ENCODE measurements around the gene PPBP.

- no peak for TF ChIP-seq FOXJ3 (CRISPR knock-in tag; IDR thresholded peaks at IDR 0.05)
- TF ChIP-seq ZBTB33 (IDR thresholded peaks at IDR 0.05; ENCODE audit: borderline replicate concordance, low read depth): no peak
- TF ChIP-seq POLR2AphosphoS5 (IDR thresholded peaks at IDR 0.05; ENCODE audit: low read depth, low read length): no peak
- no peak for TF ChIP-seq CTCF (IDR thresholded peaks at IDR 0.05)
- TF ChIP-seq, protein P1, sequence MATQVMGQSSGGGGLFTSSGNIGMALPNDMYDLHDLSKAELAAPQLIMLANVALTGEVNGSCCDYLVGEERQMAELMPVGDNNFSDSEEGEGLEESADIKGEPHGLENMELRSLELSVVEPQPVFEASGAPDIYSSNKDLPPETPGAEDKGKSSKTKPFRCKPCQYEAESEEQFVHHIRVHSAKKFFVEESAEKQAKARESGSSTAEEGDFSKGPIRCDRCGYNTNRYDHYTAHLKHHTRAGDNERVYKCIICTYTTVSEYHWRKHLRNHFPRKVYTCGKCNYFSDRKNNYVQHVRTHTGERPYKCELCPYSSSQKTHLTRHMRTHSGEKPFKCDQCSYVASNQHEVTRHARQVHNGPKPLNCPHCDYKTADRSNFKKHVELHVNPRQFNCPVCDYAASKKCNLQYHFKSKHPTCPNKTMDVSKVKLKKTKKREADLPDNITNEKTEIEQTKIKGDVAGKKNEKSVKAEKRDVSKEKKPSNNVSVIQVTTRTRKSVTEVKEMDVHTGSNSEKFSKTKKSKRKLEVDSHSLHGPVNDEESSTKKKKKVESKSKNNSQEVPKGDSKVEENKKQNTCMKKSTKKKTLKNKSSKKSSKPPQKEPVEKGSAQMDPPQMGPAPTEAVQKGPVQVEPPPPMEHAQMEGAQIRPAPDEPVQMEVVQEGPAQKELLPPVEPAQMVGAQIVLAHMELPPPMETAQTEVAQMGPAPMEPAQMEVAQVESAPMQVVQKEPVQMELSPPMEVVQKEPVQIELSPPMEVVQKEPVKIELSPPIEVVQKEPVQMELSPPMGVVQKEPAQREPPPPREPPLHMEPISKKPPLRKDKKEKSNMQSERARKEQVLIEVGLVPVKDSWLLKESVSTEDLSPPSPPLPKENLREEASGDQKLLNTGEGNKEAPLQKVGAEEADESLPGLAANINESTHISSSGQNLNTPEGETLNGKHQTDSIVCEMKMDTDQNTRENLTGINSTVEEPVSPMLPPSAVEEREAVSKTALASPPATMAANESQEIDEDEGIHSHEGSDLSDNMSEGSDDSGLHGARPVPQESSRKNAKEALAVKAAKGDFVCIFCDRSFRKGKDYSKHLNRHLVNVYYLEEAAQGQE (IDR thresholded peaks at IDR 0.05; ENCODE audit: low read depth, low read length): no peak
These were observed 10.3 kb upstream of the PPBP start, which contains the start of gene CXCL5 for GRCh38 chr4:73998040-73999011.
